Airway epithelial cell (primary cell): ENCODE measurements around the gene N4BP3. TPM values are rescaled to one million over a fixed set of nuclear protein-coding genes. Genes with fewer than 3 reads are reported as not detected.

Source experiments
- total RNA-seq: library from RNA; depleted of rRNA; stranded (reverse); fragments of >200 nt; gene quantifications from 2 replicates; pipeline ENCODE4 v1.2.3, GENCODE V29; 2015

N4BP3 gene, protein sequence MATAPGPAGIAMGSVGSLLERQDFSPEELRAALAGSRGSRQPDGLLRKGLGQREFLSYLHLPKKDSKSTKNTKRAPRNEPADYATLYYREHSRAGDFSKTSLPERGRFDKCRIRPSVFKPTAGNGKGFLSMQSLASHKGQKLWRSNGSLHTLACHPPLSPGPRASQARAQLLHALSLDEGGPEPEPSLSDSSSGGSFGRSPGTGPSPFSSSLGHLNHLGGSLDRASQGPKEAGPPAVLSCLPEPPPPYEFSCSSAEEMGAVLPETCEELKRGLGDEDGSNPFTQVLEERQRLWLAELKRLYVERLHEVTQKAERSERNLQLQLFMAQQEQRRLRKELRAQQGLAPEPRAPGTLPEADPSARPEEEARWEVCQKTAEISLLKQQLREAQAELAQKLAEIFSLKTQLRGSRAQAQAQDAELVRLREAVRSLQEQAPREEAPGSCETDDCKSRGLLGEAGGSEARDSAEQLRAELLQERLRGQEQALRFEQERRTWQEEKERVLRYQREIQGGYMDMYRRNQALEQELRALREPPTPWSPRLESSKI
- 3.0 and 3.6 TPM in 2 replicates for total RNA-seq

DNA sequence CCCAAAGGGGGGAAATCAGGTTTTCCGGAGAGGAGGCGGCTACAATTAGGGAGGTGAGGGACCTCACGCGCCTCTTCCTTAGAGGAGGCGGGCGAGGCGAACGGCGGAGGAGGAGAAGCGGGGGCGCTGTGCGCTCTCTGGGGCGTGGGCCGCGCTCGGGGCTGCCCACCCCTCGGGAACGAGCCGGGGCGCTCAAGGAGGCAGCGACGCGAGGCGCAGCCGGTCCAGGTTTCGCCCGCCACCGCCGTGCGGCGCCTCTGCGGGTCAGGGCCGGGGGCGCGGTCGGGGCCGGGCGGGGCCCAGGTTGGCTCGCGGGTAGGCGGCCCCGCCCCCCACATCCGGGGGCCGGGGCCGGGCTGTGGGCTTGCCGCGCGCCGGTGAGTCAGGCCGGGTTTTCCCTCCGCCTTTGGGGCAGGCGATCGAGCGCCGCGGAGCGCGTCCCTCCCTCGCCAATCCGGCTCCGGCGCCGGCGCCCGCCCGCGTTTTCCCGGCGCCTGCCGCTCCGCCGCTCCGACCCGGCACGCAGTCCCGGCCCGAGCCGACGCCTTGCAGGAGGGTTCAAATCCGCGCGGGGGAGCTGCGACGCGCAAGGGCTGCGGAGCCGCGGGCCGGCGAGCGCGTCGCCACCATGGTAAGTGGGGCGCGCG lies at the start of gene N4BP3:
TSS of gene N4BP3 (plus strand) at position 392 of the 647 bp plus-strand sequence. CDS start 6,052 bp downstream, outside the sequence.

DNA sequence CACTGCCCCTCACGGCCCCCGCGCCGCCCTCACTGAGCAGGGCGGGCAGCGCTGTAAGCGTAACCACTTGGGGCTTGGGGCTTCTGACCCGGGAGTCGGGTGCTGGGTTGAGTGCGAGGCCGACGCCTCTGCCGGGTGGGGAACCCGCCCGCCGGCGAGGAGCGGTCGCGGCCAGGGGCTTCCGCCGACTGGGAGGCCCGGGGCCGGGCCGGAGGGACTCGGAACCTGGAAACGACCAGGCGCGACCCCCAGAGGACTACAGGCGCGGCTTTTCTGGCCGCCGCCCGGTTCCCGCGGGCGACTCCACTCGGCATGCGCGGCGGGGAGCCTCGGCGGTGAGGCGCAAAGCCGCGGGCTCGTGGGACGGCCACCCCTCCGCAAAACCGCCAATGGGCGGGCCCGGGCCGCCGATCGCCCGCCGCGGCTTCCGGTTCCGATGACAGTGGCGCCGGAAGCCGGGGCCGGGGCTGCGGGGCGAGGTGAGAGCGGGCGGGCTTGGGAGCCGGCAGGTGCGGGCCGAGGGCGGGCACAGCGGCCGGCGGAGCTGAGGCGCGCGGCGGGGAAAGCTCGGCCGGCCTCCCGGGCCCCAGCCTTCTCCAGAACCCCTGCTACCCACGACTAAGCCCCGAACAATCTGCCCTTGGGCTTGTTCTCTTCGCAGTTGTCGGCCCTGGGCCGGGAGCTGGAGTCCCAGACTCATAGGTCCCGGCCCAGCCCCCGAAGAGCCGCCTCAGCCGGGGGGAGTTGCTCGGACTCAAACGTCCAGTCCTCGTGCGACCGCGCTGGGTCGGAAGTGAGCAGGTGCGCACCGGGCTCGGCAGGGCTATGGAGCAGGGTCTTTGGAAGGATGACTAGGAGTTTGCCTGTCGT lies 17.5 kb downstream of the N4BP3 start, which contains the start of gene RMND5B:
TSS of gene RMND5B (plus strand) at position 439 of the 870 bp plus-strand sequence. CDS start 7,106 bp downstream, outside the sequence.

DNA sequence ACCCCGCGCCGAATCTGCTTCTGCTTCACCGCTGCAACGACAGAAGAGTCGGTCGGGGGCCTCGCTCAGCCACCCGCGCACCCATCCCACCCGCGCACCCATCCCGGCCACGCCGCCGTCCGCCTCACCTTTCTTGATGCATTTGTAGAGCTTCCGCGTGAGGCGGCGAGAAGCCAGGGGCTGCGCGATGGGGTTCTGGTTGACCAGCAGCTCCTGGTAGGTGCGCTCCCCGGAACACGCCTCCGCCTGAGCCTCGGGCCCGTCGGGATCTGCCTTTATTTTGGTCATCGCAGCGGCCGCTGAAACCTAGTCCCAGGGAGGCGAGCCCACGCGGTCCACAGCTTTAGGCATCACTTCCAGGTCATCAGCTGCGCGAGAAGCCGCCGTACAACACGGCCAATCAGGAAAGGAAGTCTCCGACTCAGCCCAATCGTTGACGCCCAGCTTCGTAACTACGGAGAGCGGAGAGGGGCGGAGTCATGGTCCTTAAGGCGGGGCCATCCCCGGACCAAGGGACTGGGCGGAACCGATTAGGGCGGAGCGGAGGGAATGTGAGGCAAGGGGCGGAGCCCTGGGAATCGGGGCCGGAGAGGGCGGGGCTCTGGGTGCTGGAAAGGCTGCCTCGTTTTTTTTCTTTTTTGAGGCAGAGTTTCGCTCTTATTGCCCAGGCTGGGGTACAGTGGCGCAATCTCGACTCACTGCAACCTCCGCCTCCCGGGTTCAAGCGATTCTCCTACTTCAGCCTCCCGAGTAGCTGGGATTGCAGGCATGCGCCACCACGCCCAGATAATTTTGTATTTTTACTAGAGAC lies 40.4 kb downstream of the N4BP3 start, which contains the start of gene NHP2:
TSS of gene NHP2 (minus strand) at position 356 of the 811 bp plus-strand sequence. CDS start at position 288, 68 bp downstream.

Other genes starting within 250 kb of the N4BP3 start
- not detected in 2 replicates for gene PROP1, start 117.3 kb upstream of the N4BP3 start, total RNA-seq
- 20.9 and 21.9 TPM in 2 replicates for gene RMND5B, start 17.5 kb downstream of the N4BP3 start, total RNA-seq
- gene NHP2, start 40.4 kb downstream of the N4BP3 start, total RNA-seq: 383 and 414 TPM in 2 replicates
- not detected in 2 replicates for gene GMCL2, start 73.8 kb downstream of the N4BP3 start, total RNA-seq
- 135 and 145 TPM in 2 replicates for gene HNRNPAB, start 91.0 kb downstream of the N4BP3 start, total RNA-seq
- 6.6 and 10.7 TPM in 2 replicates for gene PHYKPL, start 119.3 kb downstream of the N4BP3 start, total RNA-seq